Natural killer cell treated with Interleukin-12 subunit alpha and Interleukin-12 subunit beta and Interleukin-15 and Interleukin-18, amount 100 ng/mL, for 72 hours (primary cell): ENCODE data around the gene XRCC6. TPM values are rescaled to one million over a fixed set of nuclear protein-coding genes. Genes with fewer than 3 reads are reported as not detected.
A peak's percentile ranks its signal among the peaks of the same experiment; 100 is the strongest.
"Not testable (repeated sequence)": the region's sequence is repeated elsewhere in the genome, so short reads cannot be mapped to it uniquely, and the experiment has no call there.

Experiments
- ATAC-seq, 2 donors: fragments of 150-1000 bp; cut with Tn5 transposase in 1 of 2; sonication (Bioruptor Pico), chemical (Tn5 transposase) in 1 of 2; 2 replicates each; pipeline ENCODE4 v1.10.0; 2021
- DNase-seq: peaks from one replicate; pipeline ENCODE4 v3.0.0; 2022; ENCODE audit warnings: low spot score
- H3K27ac Mint-ChIP-seq, 2 donors: 1 replicate in 1 of 2; 2 replicates in 1 of 2; pipeline ENCODE4 v1.8.0; 2022; ENCODE audit warnings: mixed read lengths in 2 of 2, mild to moderate bottlenecking in 1 of 2, moderate library complexity in 1 of 2
- H3K27me3 Mint-ChIP-seq, 2 donors: 1 replicate in 1 of 2; 2 replicates in 1 of 2; pipeline ENCODE4 v1.8.0; 2022; ENCODE audit warnings: mixed read lengths in 2 of 2
- H3K36me3 Mint-ChIP-seq: one replicate; pipeline ENCODE4 v1.8.0; 2022; ENCODE audit warnings: mixed read lengths
- H3K4me1 Mint-ChIP-seq, 2 donors: 1 replicate in 1 of 2; 2 replicates in 1 of 2; pipeline ENCODE4 v1.8.0; 2022; ENCODE audit warnings: low read depth in 2 of 2, mixed read lengths in 2 of 2, mild to moderate bottlenecking in 1 of 2
- H3K4me3 Mint-ChIP-seq: one replicate; pipeline ENCODE4 v1.8.0; 2022; ENCODE audit warnings: mixed read lengths
- H3K9me3 Mint-ChIP-seq: 2 replicates; pipeline ENCODE4 v1.8.0; 2022; ENCODE audit warnings: mixed read lengths
- total RNA-seq, 2 donors: library from RNA; stranded (reverse); gene quantifications; one replicate each; pipeline ENCODE4 v1.2.3, GENCODE V29; 2022

XRCC6 gene
- 100 to 1,000 TPM; 276 to 305 TPM for total RNA-seq

DNA sequence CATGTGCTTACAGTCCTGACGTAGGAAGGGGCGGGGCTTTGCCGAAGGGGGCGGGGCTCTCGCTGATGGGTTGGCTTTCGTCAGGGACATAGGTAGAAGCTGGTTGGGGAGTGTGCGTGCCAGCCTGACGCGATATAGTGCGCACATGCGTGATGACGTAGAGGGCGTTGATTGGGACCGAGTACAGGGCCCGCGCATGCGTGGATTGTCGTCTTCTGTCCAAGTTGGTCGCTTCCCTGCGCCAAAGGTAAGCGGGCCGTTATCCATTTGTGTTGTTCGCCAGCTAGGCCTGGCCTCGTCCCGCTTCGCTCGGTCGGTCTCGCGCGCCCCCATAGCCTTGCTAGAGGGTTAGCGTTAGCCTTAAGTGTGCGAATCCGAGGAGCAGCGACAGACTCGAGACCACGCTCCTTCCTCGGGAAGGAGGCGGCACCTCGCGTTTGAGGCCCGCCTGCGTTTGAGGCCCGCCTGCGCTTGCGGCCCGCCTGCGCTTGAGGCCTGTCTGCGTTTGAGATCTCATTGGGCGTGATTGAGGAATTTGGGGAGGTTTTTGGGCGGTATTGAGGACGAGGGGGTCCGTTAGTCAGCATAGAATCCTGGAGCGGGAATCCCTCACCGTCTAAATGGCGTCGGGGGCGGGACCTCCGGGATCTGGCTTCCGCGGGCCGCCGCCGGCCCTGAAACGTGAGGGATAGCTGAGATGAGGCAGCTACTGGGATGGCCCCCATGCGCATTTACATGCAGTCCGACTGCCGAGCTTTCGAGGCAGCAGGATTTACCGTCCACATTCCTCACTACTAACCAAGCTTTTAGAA lies at the start of gene XRCC6:
Gene XRCC6, plus strand, starts transcription at position 197 of the 812 bp plus-strand sequence. CDS start 710 bp downstream, outside the sequence.
- Mint-ChIP-seq H3K4me1 (peaks cover 30 to 40% of the 10 kb centered on the region in 2 donors), H3K4me3 (peak within 1 kb of the TSS; percentile 100), H3K36me3 (peaks cover 11% of the 10 kb centered on the region), H3K27me3 (no peaks in the 10 kb centered on the region), H3K9me3 (no peaks in the 10 kb centered on the region), H3K27ac (peak within 1 kb of the TSS; percentile 98)
- ATAC-seq (peak; percentile 96 to 98), DNase-seq (peak; percentile 99)

DNA sequence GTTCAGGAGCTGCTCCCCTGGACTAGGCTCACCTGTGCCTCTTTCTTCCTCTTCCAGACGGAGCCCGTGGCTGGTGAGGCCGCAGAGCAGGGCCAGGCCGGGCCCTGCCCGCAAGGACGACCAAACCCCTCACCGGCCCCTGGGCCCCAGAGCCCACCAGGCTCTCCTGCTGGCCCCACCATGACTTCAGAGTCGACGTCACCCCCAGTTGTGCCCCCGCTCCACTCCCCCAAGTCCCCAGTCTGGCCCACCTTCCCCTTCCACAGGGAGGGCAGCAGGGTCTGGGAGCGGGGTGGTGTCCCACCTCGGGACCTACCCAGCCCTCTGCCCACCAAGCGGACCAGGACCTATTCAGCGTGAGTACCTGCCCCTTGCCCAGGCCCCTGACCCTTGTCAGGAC lies 49.3 kb upstream of the XRCC6 start:
- H3K9me3 Mint-ChIP-seq, result no peaks in the 10 kb centered on the region
- H3K4me1 Mint-ChIP-seq, result no peaks in the 10 kb centered on the region
- ATAC-seq (no peak), DNase-seq (no peak)
- no peaks in the 10 kb centered on the region for H3K27me3 Mint-ChIP-seq
- H3K27ac Mint-ChIP-seq, result no peak overlapping the region
- no peak overlapping the region for H3K4me3 Mint-ChIP-seq
- H3K36me3 Mint-ChIP-seq, result no peaks in the 10 kb centered on the region

DNA sequence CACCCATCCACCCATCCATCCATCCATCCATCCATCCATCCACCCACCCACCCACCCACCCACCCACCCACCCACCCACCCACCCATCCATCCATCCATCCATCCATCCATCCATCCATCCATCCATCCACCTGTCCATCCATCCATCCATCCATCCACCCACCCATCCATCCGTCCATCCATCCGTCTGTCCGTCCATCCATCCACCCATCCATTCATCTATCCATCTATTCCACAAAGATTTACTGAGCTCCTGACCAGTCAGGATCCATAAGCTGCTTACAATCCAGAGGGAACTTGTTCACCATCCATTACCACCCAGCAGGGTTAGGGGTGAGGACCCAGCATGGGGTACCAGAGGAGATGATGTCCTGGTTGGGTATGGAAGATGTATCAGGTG lies 48.8 kb upstream of the XRCC6 start:
- H3K4me3 Mint-ChIP-seq, H3K27me3 Mint-ChIP-seq, DNase-seq, ATAC-seq, H3K36me3 Mint-ChIP-seq, H3K27ac Mint-ChIP-seq, H3K4me1 Mint-ChIP-seq, H3K9me3 Mint-ChIP-seq: not testable (repeated sequence)

DNA sequence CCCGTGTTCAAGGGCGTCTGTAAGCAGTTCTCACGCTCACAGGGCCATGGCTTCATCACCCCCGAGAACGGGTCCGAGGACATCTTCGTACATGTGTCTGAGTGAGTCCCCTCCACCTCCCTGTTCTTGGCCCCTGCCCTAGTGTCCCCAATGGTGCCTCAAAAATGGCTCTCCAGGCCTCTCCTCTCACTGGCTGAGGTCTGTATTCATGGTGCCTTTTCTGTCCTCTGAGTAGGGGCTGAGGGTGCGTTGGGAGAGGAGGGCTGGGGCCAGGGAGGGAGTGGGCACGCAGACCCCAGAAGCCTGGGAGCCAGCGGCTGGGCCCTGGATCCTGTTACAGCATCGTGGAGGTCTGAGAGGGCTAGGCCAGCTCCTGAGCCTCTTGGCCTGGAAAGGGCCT lies 47.4 kb upstream of the XRCC6 start:
- ATAC-seq (no peak), DNase-seq (no peak)
- Mint-ChIP-seq H3K27ac (no peak overlapping the region), H3K9me3 (no peaks in the 10 kb centered on the region), H3K4me1 (no peaks in the 10 kb centered on the region), H3K36me3 (no peaks in the 10 kb centered on the region), H3K27me3 (no peaks in the 10 kb centered on the region), H3K4me3 (no peak overlapping the region)

DNA sequence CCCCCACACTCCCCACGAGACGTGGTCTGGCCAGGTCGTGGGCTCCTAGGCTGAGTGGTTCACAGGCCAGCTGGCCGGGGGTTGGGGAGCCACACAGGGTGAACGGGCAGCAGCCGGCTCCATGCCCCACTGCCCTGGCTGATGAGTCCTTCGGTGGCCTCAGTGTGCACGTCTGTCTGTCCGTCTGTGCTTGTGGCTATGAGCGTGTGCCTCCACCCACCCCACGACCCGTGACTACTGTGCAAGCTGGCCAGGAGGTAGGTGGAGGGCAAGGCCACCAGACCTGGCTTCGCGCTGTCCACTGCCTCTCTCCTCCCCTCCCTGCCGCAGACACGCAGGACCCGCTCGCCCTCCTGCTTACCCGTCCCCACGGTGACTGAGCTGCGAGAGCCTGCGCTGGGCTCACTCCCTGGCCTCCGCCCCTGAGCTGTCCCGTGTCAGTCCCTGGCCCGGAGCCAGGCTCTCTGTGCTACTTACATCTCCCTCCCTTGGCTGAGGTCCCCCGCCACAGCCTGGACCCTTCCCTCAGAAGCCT lies 46.2 kb upstream of the XRCC6 start:
- H3K36me3 Mint-ChIP-seq, result no peaks in the 10 kb centered on the region
- no peak for ATAC-seq
- H3K9me3 Mint-ChIP-seq, result no peaks in the 10 kb centered on the region
- no peaks in the 10 kb centered on the region for H3K27me3 Mint-ChIP-seq
- H3K4me3 Mint-ChIP-seq, result no peak overlapping the region
- DNase-seq, result no peak
- H3K4me1 Mint-ChIP-seq, result no peaks in the 10 kb centered on the region
- H3K27ac Mint-ChIP-seq, result no peak overlapping the region

DNA sequence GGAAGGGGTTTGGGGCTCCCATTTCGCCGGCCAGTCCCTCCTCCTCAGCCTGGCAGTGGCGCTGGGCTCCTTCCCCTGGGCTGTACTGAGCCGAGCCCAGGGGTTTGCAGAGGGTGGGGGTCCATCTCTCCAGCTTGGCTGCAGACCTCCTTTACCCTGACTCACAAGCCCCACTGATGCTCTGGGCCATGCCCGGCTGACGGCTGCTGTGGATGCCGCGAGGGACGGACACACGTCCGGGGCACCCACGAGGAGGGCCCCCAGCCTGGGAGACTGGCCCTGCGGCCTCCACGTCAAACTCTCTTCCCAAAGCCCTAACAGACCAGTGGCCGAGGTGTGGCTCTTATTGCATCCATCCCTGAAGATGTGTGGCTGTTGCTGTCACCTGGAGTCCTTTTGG lies 45.6 kb upstream of the XRCC6 start:
- Mint-ChIP-seq H3K9me3 (no peaks in the 10 kb centered on the region), H3K36me3 (no peaks in the 10 kb centered on the region), H3K4me1 (no peaks in the 10 kb centered on the region), H3K27me3 (no peaks in the 10 kb centered on the region), H3K27ac (no peak overlapping the region), H3K4me3 (no peak overlapping the region)
- ATAC-seq (no peak), DNase-seq (no peak)

DNA sequence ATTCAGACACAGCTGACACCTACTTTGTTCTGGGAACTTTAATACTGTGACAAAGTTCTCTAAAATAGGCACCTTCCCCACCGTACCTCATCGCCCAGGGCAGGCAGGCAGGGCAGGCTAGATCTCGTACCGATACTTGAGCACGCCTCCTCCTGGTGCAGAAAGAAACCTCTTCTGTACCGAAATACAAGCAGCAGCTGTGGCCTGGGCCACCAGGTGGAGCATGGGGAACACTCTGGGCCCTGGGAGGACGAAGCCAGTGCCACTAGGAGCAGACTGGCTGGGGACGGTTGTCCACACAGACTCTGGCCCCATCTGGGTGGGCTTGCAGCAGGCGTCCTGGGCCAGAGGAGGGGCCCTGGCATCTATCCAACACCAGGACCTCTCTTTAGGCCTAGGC lies 44.2 kb upstream of the XRCC6 start:
- no peak for ATAC-seq
- H3K36me3 Mint-ChIP-seq, result no peaks in the 10 kb centered on the region
- no peaks in the 10 kb centered on the region for H3K4me1 Mint-ChIP-seq
- no peaks in the 10 kb centered on the region for H3K27me3 Mint-ChIP-seq
- H3K4me3 Mint-ChIP-seq, result no peak overlapping the region
- no peaks in the 10 kb centered on the region for H3K9me3 Mint-ChIP-seq
- no peak for DNase-seq
- no peak overlapping the region for H3K27ac Mint-ChIP-seq

DNA sequence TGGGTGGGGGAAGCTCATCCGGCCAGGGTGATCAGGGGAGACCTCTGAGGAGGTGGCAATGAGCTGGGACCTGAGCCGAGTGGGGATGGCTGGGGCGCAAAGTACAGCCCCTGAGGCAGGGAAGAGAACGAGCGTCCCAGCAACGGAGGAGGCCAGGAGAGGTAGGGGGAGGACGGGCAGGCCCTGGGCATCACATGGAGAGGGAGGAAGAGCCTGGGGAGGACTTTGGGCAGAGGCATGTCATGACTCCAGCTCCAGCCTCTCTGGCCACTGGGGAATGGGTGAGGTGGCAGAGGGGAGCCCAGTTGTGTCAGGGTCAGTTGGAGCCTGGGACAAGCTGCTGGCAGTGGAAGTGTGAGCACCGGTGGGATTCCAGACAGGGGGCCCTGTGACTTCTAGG lies 43.0 kb upstream of the XRCC6 start:
- Mint-ChIP-seq H3K9me3 (no peaks in the 10 kb centered on the region), H3K36me3 (peaks cover 6% of the 10 kb centered on the region), H3K27ac (no peak overlapping the region), H3K4me1 (no peaks in the 10 kb centered on the region), H3K4me3 (no peak overlapping the region), H3K27me3 (no peaks in the 10 kb centered on the region)
- no peak for ATAC-seq
- DNase-seq, result no peak

DNA sequence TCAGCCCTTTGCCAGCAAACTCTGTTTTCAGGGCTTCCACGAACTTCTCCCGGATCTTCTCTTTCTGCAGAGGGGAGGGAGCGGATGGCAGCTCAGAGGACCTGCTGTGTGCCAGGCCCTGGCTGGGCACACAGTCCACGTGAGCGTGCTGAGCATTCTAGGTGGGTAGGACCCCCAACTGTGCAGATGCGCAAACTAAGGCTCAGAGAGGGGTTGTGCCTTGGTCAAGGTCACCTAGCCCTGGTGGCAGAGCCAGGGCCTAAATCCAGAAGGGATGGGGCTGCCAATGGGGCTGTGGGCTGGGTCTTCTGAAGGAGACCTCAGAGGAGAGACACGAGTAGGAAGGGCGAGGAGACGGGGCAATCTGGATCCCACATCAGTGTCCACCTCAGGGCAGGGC lies 42.3 kb upstream of the XRCC6 start:
- Mint-ChIP-seq H3K36me3 (peaks cover 6% of the 10 kb centered on the region), H3K4me1 (peaks cover 0 to 3% of the 10 kb centered on the region in 2 donors), H3K9me3 (no peaks in the 10 kb centered on the region), H3K27ac (no peak overlapping the region), H3K27me3 (no peaks in the 10 kb centered on the region), H3K4me3 (no peak overlapping the region)
- ATAC-seq, result no peak
- DNase-seq, result no peak

DNA sequence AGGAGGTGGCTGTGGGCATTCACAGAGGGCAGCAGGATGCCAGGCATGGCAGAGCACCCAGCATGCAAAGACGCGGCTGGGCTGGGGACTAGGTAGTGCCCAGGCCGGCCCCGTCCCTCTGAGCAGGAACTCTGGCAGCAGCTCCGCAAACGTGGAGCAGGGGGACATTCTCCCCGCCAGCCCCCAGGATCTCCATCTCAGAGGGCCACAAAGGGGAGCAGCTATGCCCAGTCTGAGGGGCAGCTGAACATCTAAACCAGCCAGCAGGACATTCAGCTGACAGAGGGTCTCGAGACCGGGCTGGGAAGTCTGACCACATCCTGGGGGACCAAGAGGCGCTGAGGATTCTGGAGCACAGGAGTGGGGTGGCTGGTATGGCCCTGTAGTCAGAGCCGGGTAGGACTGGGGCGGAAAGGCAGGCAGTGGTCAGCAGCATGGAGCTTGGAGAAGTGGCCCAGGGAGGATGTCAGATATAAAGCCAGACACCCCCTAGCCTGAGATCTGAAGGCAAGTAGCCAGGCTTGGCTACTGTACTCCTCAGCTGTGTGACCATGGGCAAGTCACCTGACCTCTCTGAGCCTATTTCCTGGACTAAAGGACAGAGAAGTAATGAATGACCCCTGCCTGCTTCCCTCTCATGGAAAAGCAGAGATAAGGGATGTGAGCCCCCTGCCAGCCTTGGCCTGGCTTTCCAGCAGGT lies 41.6 kb upstream of the XRCC6 start:
- peaks cover 0 to 3% of the 10 kb centered on the region in 2 donors for H3K4me1 Mint-ChIP-seq
- H3K36me3 Mint-ChIP-seq, result peaks cover 6% of the 10 kb centered on the region
- DNase-seq (no peak), ATAC-seq (no peak)
- no peaks in the 10 kb centered on the region for H3K27me3 Mint-ChIP-seq
- H3K27ac Mint-ChIP-seq, result no peak overlapping the region
- no peaks in the 10 kb centered on the region for H3K9me3 Mint-ChIP-seq
- no peak overlapping the region for H3K4me3 Mint-ChIP-seq

DNA sequence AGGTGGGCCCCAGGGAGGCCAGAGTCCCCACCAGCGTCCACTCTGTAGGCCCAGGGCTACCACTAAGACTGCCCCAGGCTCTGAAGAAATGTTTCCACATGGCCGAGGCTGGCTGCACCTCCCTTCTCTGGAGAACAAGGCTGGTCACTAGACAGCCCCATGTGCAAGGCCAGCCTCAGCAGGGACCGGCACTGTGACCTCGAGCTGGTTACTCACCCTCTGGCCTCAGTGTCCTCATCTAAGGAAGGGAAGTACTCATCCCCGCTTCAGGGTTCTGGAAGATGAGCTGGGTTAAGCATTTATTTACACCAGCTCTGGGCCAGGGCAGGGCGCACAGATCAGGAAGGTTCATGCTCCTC lies 41.1 kb upstream of the XRCC6 start:
- Mint-ChIP-seq H3K36me3 (peaks cover 6% of the 10 kb centered on the region), H3K4me3 (no peak overlapping the region), H3K9me3 (no peaks in the 10 kb centered on the region), H3K27me3 (no peaks in the 10 kb centered on the region), H3K4me1 (peaks cover 0 to 3% of the 10 kb centered on the region in 2 donors), H3K27ac (no peak overlapping the region)
- DNase-seq (no peak), ATAC-seq (no peak)

DNA sequence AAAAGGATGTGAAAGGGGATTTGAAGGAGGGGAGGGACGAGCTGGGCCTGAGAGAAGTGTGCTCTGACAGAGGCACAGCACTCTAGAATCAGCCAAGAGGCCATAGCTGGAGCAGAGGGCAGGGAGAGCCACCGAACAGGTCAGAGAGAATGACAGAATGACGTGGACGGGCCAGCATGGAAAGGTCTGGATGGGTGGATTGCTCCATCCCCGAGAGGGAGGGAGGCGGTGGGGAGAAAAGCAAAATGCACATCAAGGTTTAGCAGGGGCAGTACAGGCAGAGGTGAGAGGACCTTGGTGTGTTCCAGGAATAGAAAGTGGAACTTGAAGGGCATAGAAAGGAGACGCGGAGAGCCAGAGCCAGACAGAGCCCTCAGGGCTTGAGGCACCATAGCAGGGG lies 38.4 kb upstream of the XRCC6 start:
- H3K27me3 Mint-ChIP-seq, result no peaks in the 10 kb centered on the region
- peaks cover 0 to 3% of the 10 kb centered on the region in 2 donors for H3K4me1 Mint-ChIP-seq
- ATAC-seq (no peak), DNase-seq (no peak)
- H3K9me3 Mint-ChIP-seq, result no peaks in the 10 kb centered on the region
- H3K27ac Mint-ChIP-seq, result no peak overlapping the region
- H3K4me3 Mint-ChIP-seq, result no peak overlapping the region
- H3K36me3 Mint-ChIP-seq, result peaks cover 6% of the 10 kb centered on the region

DNA sequence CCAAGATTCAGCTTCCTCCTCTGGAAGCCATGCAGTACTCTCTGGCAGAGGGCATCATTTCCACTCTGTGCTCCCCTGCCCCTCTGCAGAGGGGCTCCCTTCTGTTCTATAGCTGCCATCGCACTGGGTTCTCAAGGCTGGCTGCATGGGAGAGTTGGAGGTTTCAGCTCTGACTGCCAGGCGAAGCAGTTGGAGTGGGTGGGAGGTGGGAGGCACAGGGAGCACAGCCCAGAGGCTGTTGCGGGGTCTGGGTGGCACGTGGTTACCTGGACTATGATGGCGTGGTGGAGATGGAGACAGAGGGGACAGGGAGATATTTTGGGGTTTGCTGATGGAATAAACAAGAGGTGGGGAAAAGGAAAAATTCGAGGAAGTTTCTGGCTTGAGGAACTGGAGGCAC lies 36.2 kb upstream of the XRCC6 start:
- Mint-ChIP-seq H3K27me3 (no peaks in the 10 kb centered on the region), H3K9me3 (no peaks in the 10 kb centered on the region), H3K27ac (no peak overlapping the region), H3K36me3 (peaks cover 6% of the 10 kb centered on the region), H3K4me3 (no peak overlapping the region), H3K4me1 (peaks cover 0 to 7% of the 10 kb centered on the region in 2 donors)
- ATAC-seq (no peak), DNase-seq (no peak)

DNA sequence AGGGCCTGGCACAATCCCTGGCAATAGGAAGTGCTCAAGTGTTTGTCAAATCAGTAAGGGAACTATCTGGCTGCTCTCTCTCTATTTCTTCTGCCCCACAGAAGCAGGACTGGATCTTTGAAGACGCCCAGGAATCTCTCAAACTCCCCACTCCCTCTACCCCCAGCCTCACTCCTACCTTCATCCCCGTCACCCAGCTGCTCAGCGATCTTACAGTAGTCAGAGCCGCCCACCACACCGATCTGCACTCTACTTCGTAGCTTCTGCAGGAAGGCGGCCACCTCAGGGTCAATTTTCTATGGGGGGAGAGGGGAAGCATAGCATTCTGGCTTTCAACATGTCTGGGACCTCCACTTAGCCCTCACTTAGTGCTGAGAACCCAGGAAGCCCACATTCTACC lies 35.2 kb upstream of the XRCC6 start:
- no peak overlapping the region for H3K27ac Mint-ChIP-seq
- peaks cover 6% of the 10 kb centered on the region for H3K36me3 Mint-ChIP-seq
- no peak for DNase-seq
- H3K27me3 Mint-ChIP-seq, result no peaks in the 10 kb centered on the region
- H3K9me3 Mint-ChIP-seq, result no peaks in the 10 kb centered on the region
- peaks cover 0 to 7% of the 10 kb centered on the region in 2 donors for H3K4me1 Mint-ChIP-seq
- no peak overlapping the region for H3K4me3 Mint-ChIP-seq
- ATAC-seq, result no peak
